ENCODE results near the gene TMEM69.
"Not testable (repeated sequence)": the region's sequence is repeated elsewhere in the genome, so short reads cannot be mapped to it uniquely, and the experiment has no call there.

GRCh38 chr1:45676553-45676952, 11.4 kb upstream of the TMEM69 start:
- TF ChIP-seq CTCF, POLR2A (IDR thresholded peaks at IDR 0.05): not testable (repeated sequence)

All from esophagus squamous epithelium (tissue), 4 donors.